Osteocyte (in vitro differentiated cells): ENCODE results near the gene GRB10. TPM values are rescaled to one million over a fixed set of nuclear protein-coding genes. Genes with fewer than 3 reads are reported as not detected.

Source experiments
- DNase-seq: peaks from one replicate; pipeline ENCODE4 v3.0.0; 2021; ENCODE audit warnings: mixed read lengths; ENCODE audit not compliant: unreplicated experiment; ENCODE audit errors: extremely low spot score
- H3K27ac Mint-ChIP-seq: one replicate; pipeline ENCODE4 v1.8.0; 2021; ENCODE audit warnings: mild to moderate bottlenecking, mixed read lengths; ENCODE audit not compliant: unreplicated experiment
- H3K27me3 Mint-ChIP-seq: one replicate; pipeline ENCODE4 v1.8.0; 2021; ENCODE audit warnings: mixed read lengths; ENCODE audit not compliant: unreplicated experiment
- H3K36me3 Mint-ChIP-seq: one replicate; pipeline ENCODE4 v1.8.0; 2021; ENCODE audit warnings: mixed read lengths; ENCODE audit not compliant: unreplicated experiment
- H3K4me1 Mint-ChIP-seq: one replicate; pipeline ENCODE4 v1.8.0; 2021; ENCODE audit warnings: mixed read lengths; ENCODE audit not compliant: unreplicated experiment
- H3K4me3 Mint-ChIP-seq: one replicate; pipeline ENCODE4 v1.8.0; 2021; ENCODE audit warnings: mild to moderate bottlenecking, moderate library complexity, mixed read lengths; ENCODE audit not compliant: unreplicated experiment
- H3K9me3 Mint-ChIP-seq: one replicate; pipeline ENCODE4 v1.8.0; 2021; ENCODE audit warnings: mixed read lengths; ENCODE audit not compliant: unreplicated experiment
- total RNA-seq: library from RNA; stranded (reverse); gene quantifications from 2 replicates; pipeline ENCODE4 v1.2.1, GENCODE V29; 2021
- TF ChIP-seq, protein P1 (sequence below): fragments of 200-600 bp; sonication (generic); IDR thresholded peaks from 2 replicates; pipeline ENCODE4 v1.5.0; 2021; ENCODE audit warnings: antibody characterized with exemption, mild to moderate bottlenecking, moderate library complexity

Gene GRB10
- total RNA-seq, 1 donor from 2014 or later, result 51.3 TPM

DNA sequence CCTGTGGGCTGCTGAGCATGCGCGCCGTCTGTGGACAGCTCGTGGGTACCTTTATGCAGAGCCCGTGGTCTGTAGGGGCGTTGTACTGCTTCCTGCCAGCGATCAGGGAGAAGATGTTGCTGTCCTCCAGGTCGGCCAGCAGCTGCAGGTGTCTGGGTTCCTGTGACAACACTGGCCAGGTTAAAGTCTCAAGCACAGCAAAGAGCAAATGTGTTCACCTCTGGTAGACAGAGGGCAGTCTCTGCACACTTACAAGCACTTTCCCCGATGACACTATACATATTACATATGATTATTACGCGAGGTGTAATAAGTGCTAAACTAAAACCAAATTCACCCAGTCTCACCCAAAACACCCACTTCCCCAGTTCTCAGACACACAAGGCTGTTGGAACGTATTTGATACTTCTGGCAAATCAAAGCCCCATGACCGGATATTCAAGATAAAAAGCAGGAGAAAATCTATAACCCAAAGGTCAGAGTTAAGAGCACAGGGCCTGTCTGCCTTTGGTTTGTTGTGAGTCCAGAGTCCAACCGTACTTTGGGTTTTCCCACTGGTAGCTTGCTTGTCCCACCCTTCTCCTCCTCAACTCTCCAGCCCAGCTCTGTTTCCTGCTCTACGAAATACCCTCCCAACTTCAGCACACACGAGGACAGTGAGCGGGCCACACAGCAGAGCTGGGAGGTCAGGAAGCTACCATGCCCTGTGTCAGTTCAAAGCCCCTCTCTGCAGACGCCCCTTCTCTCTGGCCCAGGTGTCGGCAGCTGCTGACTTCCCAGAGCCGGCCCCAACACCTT lies 167.8 kb downstream of the GRB10 start:
- Mint-ChIP-seq H3K27me3 (no peaks in the 10 kb centered on the region), H3K9me3 (no peaks in the 10 kb centered on the region), H3K27ac (no peak overlapping the region), H3K36me3 (peaks cover 54% of the 10 kb centered on the region), H3K4me3 (no peak overlapping the region), H3K4me1 (no peaks in the 10 kb centered on the region)
- DNase-seq, result no peak
- TF ChIP-seq, protein P1, sequence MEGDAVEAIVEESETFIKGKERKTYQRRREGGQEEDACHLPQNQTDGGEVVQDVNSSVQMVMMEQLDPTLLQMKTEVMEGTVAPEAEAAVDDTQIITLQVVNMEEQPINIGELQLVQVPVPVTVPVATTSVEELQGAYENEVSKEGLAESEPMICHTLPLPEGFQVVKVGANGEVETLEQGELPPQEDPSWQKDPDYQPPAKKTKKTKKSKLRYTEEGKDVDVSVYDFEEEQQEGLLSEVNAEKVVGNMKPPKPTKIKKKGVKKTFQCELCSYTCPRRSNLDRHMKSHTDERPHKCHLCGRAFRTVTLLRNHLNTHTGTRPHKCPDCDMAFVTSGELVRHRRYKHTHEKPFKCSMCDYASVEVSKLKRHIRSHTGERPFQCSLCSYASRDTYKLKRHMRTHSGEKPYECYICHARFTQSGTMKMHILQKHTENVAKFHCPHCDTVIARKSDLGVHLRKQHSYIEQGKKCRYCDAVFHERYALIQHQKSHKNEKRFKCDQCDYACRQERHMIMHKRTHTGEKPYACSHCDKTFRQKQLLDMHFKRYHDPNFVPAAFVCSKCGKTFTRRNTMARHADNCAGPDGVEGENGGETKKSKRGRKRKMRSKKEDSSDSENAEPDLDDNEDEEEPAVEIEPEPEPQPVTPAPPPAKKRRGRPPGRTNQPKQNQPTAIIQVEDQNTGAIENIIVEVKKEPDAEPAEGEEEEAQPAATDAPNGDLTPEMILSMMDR, result peak; percentile 43

DNA sequence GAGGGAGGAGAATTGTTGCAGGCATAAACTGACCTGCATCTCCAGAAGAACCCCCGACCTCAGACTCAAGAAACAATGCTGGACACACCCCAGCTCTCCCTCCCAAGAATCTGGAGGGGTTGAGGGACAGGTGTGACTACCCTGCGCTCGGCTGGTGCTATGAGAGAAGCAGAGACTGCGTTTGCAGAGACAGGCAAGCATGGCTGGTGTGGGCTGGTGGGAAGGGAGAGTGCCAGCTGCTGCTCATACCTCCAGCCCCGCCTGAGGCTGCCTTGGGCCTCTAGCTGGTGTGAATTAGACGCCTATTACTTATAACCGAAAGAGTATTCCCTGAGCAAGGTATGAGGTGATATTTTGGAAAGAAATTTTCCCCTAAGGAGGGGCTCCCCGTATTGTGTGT lies 169.2 kb downstream of the GRB10 start:
- Mint-ChIP-seq H3K36me3 (peaks cover 48% of the 10 kb centered on the region), H3K9me3 (no peaks in the 10 kb centered on the region), H3K27me3 (no peaks in the 10 kb centered on the region), H3K27ac (no peak overlapping the region), H3K4me1 (no peaks in the 10 kb centered on the region), H3K4me3 (no peak overlapping the region)
- TF ChIP-seq, protein P1, result no peak
- no peak for DNase-seq

DNA sequence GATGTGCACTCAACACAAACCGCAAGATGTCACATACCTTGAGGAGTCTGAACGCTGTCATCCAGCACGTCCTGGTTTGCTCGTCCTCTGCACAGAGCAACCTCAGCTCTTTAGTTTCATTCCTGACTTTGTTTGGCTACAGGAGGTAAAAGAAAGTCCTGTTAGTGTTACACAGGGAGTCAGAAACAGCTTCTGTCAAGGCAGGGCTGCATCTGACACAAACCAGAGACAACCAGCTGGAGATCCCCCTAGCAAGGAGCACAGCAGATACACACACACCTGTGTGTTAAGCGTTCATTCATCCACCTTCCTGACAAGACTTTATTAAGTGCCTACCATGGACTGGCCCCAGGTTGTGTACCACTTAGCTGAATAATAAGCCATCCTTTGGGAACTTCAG lies 170.0 kb downstream of the GRB10 start:
- no peak for DNase-seq
- Mint-ChIP-seq H3K27ac (no peak overlapping the region), H3K27me3 (no peaks in the 10 kb centered on the region), H3K4me3 (no peak overlapping the region), H3K36me3 (peaks cover 51% of the 10 kb centered on the region), H3K4me1 (no peaks in the 10 kb centered on the region), H3K9me3 (no peaks in the 10 kb centered on the region)
- TF ChIP-seq, protein P1, result no peak

DNA sequence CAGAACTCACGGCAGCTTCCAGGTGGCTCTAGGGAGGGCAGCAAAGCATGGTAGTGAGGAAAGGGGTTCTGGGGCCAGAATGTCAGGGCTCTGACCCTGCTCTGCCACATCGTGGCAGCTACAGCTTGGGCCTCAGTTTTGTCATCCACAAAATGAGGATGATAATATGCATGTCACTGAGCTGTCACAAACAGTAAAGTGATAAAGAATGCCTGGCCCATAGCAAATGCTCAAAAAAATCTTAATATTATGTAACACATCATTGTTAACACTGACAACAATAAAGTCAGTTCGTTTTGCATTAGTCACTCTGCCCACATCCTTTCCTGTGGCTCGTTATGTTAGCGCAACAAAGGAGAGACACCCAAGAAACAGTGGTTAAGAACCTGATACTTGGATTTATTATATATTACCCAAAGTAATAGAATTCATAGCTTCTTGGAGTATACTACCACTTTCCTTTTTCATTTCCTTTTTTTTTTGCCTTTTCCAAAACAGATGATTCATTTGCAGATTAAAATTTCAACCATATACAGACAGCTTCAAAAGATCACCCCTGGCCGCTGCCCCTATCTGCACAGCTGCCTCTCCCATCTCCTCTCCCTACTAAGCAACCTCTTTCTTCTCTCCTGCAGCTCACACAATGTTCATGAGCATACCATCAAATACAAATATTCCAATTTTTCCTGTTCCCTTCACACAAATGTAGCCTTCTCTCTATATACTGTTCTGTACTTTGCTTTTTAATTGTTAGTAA lies 172.0 kb downstream of the GRB10 start:
- TF ChIP-seq, protein P1, result no peak
- Mint-ChIP-seq H3K36me3 (peaks cover 46% of the 10 kb centered on the region), H3K4me3 (no peak overlapping the region), H3K9me3 (no peaks in the 10 kb centered on the region), H3K27me3 (no peaks in the 10 kb centered on the region), H3K4me1 (no peaks in the 10 kb centered on the region), H3K27ac (no peak overlapping the region)
- DNase-seq, result no peak
